ENCODE results near the gene C10orf105.

DNA sequence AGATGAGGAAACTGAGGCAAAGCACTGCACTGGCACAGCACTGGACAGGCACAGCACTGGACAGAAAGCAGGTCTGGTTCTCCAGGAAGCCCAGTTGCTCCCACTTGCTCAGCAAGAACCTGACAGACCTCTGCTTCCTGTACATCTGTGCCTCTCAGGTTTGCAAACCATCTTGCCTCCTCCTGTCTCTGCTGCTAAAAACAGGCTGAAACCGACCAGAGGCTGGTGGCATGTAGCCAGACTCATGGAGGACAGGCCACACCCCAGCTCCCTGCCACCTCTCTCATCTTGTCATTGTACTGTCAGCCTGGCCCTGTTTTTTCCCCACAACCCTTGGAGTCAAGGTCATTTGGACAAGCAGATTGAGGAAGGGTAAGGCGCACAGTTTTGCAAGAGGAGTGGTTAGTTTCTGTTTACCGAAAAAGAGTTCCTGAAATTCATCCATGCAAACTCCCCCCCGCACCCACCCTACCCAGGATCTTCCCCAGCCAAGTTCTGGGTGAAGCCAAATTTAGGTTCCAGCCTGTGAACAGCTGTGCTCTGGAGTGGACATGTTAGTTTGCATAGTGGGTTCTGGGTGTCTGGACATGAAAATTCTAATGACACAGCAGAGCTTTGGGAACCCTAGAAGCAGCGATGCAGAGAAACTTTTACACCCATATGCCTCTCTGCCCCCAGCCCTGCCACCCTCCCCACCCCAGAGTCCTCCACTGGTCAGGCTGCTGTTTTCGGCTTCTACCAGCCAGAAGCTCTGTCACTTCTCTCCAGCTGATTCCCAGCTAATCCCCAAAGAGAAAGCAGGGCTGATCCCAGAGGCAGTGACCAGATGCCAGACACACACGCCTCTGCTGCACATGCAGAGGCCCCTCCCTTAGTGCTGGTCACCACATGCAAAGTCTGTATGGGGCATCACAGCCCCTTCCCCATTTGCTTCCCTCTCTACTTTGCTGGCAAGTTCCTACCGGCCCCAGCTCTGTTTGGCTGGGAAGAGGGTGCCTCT is 8.5 kb upstream of the C10orf105 start:
- TF ChIP-seq EZH2 (IDR thresholded peaks at IDR 0.05) (no peak), POLR2AphosphoS5 (IDR thresholded peaks at IDR 0.05; ENCODE audit: borderline replicate concordance, low read depth, low read length) (no peak)

All from SK-N-MC (cell line).